D721Med (cell line): ENCODE measurements around the gene GSK3B.
"Not testable (repeated sequence)": the region's sequence is repeated elsewhere in the genome, so short reads cannot be mapped to it uniquely, and the experiment has no call there.

ENCODE experiments used
- DNase-seq: peaks from one replicate; pipeline ENCODE4 v3.0.0; 2011; ENCODE audit warnings: low spot score; ENCODE audit not compliant: insufficient read length
- FAIRE-seq: peaks from 2 replicates; lab custom pipeline; 2011; peaks lifted over from hg19 to GRCh38; lab: Jason Lieb, UNC
- CTCF ChIP-seq: IDR thresholded peaks from 2 replicates; pipeline ENCODE4 v1.5.1; 2012; ENCODE audit warnings: mild to moderate bottlenecking, control low read depth; ENCODE audit not compliant: insufficient read depth; ENCODE audit errors: missing control alignments

Gene GSK3B

DNA sequence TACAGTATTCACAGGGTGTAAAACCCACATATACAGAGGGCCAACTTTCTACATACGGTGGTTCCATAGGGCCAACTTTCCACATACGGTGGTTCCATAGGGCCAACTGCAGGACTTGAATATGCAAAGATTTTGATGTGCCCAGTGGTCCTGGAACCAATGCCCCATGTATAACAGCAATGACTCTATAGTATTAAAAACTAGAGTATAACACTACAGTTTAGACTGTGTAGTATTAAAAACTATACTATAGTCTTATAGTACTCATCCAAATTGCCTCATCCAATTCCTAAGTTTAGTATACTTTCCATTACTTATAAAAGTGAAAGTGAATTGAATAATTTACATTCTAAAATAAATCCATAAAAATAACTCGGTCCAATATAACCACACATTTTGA, 75.9 kb downstream of the GSK3B start:
- no peak for DNase-seq
- FAIRE-seq = no peak
- TF ChIP-seq CTCF = no peak

DNA sequence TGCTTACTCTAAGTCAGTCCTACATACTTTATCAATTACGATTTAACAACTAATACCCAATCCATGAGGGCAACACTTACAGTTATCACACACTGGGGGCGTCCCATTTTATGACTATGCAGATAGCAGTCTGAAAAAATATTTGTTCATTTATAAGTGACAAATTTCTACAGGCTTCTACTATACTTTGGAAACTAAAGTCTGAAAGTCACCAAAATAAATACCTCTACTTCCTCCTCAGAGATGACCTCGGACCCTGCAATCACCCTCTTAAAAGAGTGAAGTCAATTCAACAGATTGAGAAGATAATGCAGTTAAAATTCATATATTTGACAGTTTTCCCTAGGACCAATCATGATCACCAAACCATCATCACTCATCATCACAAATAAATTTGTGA, 76.6 kb downstream of the GSK3B start:
- DNase-seq (no peak), FAIRE-seq (no peak)
- TF ChIP-seq CTCF = no peak

DNA sequence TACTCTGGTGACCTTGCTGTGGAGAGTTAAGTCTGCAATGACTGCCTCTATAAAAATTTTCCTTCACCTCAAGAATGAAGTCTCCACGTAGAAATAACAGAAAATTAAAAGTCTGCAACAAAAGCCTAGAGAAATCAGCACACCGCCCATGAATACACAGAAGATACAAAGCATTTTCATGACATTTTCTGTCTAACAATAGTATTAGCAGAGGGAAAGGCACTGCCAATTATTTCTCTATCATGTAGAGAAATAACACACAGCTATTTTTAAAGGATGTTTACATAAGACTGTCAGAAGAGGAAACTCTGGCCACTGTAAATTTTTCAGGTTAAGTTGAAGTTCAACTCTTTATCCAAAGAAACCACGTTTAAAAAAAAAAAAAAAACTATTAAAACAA, 80.8 kb downstream of the GSK3B start:
- FAIRE-seq = no peak
- no peak for DNase-seq
- no peak for TF ChIP-seq CTCF

- not testable (repeated sequence) for DNase-seq, FAIRE-seq
Observed at GRCh38 chr3:120005741-120006140, 88.5 kb downstream of the GSK3B start.

GRCh38 chr3:120004008-120004498, 90.2 kb downstream of the GSK3B start:
- not testable (repeated sequence) for DNase-seq, FAIRE-seq

- TF ChIP-seq CTCF = no peak
- DNase-seq = no peak
- no peak for FAIRE-seq
Observed at GRCh38 chr3:119998166-119998565, 96.1 kb downstream of the GSK3B start.

GRCh38 chr3:119990888-119991287, 103.4 kb downstream of the GSK3B start:
- DNase-seq (no peak), FAIRE-seq (no peak)
- TF ChIP-seq CTCF = no peak

GRCh38 chr3:119989981-119990655, 104.1 kb downstream of the GSK3B start:
- DNase-seq = no peak
- FAIRE-seq = no peak
- no peak for TF ChIP-seq CTCF

DNA sequence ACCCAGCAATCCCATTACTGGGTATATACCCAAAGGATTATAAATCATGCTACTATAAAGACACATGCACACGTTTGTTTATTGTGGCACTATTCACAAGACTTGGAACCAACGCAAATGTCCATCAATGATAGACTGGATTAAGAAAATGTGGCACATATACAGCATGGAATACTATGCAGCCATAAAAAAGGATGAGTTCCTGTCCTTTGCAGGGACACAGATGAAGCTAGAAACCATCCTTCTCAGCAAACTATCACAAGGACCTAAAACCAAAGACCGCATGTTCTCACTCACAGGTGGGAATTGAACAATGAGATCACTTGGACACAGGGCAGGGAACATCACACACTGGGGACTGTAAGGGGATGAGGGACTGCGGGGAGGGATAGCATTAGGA, 107.4 kb downstream of the GSK3B start:
- not testable (repeated sequence) for DNase-seq, FAIRE-seq
